Measurements from ENCODE around the gene LMBRD2. TPM values are rescaled to one million over a fixed set of nuclear protein-coding genes. Genes with fewer than 3 reads are reported as not detected.
"Not testable (repeated sequence)": the region's sequence is repeated elsewhere in the genome, so short reads cannot be mapped to it uniquely, and the experiment has no call there.

The LMBRD2 gene
- total and polyA plus RNA-seq, 2 of the 8 experiments (the other 6 are each of a cell fraction or from before 2014, with no cell fraction given) = 1.1 to 4.1 TPM

- Histone ChIP-seq H3K4ac (replicated peaks; ENCODE audit: insufficient read length, low read depth, low read length) (no peak overlapping the region), H3K27ac (ENCODE audit: low read depth, low read length) (no peak overlapping the region), H4K91ac (replicated peaks; ENCODE audit: insufficient read length, low read length) (no peak overlapping the region), H4K5ac (ENCODE audit: insufficient read length, low read depth, low read length) (no peak overlapping the region), H3K27me3 (replicated peaks in 1 of 4; ENCODE audit: control insufficient read depth in 3 of 4, extremely low read depth in 1 of 4, insufficient read depth in 3 of 4, low read length in 3 of 4) (no peaks in the 10 kb centered on the region), H3K23ac (ENCODE audit: insufficient read length) (no peak overlapping the region), H3K9ac (replicated peaks in 1 of 4; ENCODE audit: extremely low read depth in 1 of 4, low read depth in 3 of 4, low read length in 3 of 4) (no peak overlapping the region), H3K9me3 (ENCODE audit: insufficient read depth in 2 of 2, low read depth in 1 of 2, low read length in 1 of 2) (no peaks in the 10 kb centered on the region), H3K4me3 (ENCODE audit: extremely low read depth in 1 of 4, insufficient read depth in 2 of 4, low read depth in 3 of 4, low read length in 4 of 4) (no peak overlapping the region), H2BK15ac (ENCODE audit: low read length) (no peak overlapping the region), H3K4me1 (replicated peaks in 1 of 4; ENCODE audit: control insufficient read depth in 3 of 4, insufficient read depth in 4 of 4, low read length in 3 of 4) (no peaks in the 10 kb centered on the region), H3K14ac (ENCODE audit: insufficient read length) (no peak overlapping the region), H2BK120ac (replicated peaks; ENCODE audit: low read depth, low read length) (no peak overlapping the region), H3K23me2 (ENCODE audit: low read depth, low read length) (no peaks in the 10 kb centered on the region), H2AFZ (ENCODE audit: low read length) (no peak overlapping the region), H3K18ac (ENCODE audit: extremely low read depth, low read length) (no peak overlapping the region), H4K20me1 (replicated peaks in 1 of 2; ENCODE audit: control insufficient read depth in 1 of 2, insufficient read depth in 2 of 2, low read length in 2 of 2) (no peaks in the 10 kb centered on the region), H3K79me2 (ENCODE audit: control insufficient read depth in 1 of 2, insufficient read depth in 2 of 2, low read length in 2 of 2) (no peaks in the 10 kb centered on the region), H3K79me1 (ENCODE audit: low read depth, low read length) (no peaks in the 10 kb centered on the region), H2BK5ac (ENCODE audit: low read depth, low read length) (no peak overlapping the region), H3K56ac (replicated peaks; ENCODE audit: insufficient read length, low read depth, low read length) (no peak overlapping the region), H2AK5ac (ENCODE audit: low read depth, low read length) (no peak overlapping the region), H3K36me3 (ENCODE audit: control insufficient read depth in 2 of 4, insufficient read depth in 4 of 4, low read length in 3 of 4) (peaks cover 0 to 17% (median 1%) of the 10 kb centered on the region in 4 experiments; a peak in 2 of 8 replicates), H2BK20ac (ENCODE audit: low read length) (no peak overlapping the region), H3K4me2 (ENCODE audit: insufficient read depth in 1 of 2, low read depth in 2 of 2, low read length in 2 of 2) (no peak overlapping the region), H2BK12ac (ENCODE audit: low read depth, low read length) (no peak overlapping the region), H4K8ac (ENCODE audit: extremely low read depth, insufficient read depth, low read length) (no peak overlapping the region)
- DNase-seq (ENCODE audit: low read depth in 1 of 2, low spot score in 2 of 2) (no peak), FAIRE-seq (no peak)
- ChIA-PET CTCF (ENCODE audit: partially characterized antibody) (interaction anchor here (2.3 kb wide), 1 partner anchor 121 kb away, joined by 5 read pairs; no protein-coding TSS in a partner anchor), POLR2A (ENCODE audit: partially characterized antibody) (no interaction called here)
- 100% methylated on average over 2 of the region's 2 CpGs; no CpG with 5 or more reads in 1 of the 2 experiments for WGBS, 2 experiments (ENCODE audit: extremely low coverage in 1 of 2, insufficient coverage in 1 of 2, insufficient read length in 1 of 2, insufficient replicate concordance in 2 of 2, low coverage in 1 of 2, low lambda C conversion rate in 2 of 2, missing lambda C conversion rate in 1 of 2)
- no peak for TF ChIP-seq CREB1 (IDR thresholded peaks at IDR 0.05)
- no peak for TF ChIP-seq SP1 (IDR thresholded peaks at IDR 0.05; ENCODE audit: low read depth, low read length)
Observed at GRCh38 chr5:36199620-36200019, 47.9 kb upstream of the LMBRD2 start.

DNA sequence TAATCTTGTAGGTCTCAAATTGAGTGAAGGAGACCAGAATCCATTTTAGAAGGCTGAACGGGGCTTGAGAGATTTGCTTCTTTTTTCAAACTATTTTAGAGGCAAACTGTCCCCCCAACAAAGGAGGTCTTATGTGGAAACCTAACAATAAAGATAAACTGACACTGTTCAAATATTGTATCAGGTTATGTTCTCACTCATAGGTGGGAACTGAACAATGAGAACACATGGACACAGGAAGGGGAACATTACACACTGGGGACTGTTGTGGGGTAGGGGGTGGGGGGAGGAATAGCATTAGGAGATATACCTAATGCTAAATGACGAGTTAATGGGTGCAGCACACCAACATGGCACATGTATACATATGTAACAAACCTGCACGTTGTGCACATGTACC, 47.1 kb upstream of the LMBRD2 start:
- FAIRE-seq; H3K79me1 ChIP-seq (ENCODE audit: low read depth, low read length); H4K91ac ChIP-seq (replicated peaks; ENCODE audit: insufficient read length, low read length); H3K79me2 ChIP-seq (ENCODE audit: control insufficient read depth in 1 of 2, insufficient read depth in 2 of 2, low read length in 2 of 2); H2AFZ ChIP-seq (ENCODE audit: low read length); H3K27ac ChIP-seq (ENCODE audit: low read depth, low read length); H4K8ac ChIP-seq (ENCODE audit: extremely low read depth, insufficient read depth, low read length); H3K14ac ChIP-seq (ENCODE audit: insufficient read length); H2AK5ac ChIP-seq (ENCODE audit: low read depth, low read length); H2BK5ac ChIP-seq (ENCODE audit: low read depth, low read length); H3K18ac ChIP-seq (ENCODE audit: extremely low read depth, low read length); DNase-seq (ENCODE audit: low read depth in 1 of 2, low spot score in 2 of 2); H4K5ac ChIP-seq (ENCODE audit: insufficient read length, low read depth, low read length); POLR2A ChIA-PET (ENCODE audit: partially characterized antibody); H2BK20ac ChIP-seq (ENCODE audit: low read length); H3K23ac ChIP-seq (ENCODE audit: insufficient read length); H2BK12ac ChIP-seq (ENCODE audit: low read depth, low read length); H2BK120ac ChIP-seq (replicated peaks; ENCODE audit: low read depth, low read length); H2BK15ac ChIP-seq (ENCODE audit: low read length); H3K9me3 ChIP-seq (ENCODE audit: insufficient read depth in 2 of 2, low read depth in 1 of 2, low read length in 1 of 2); H3K27me3 ChIP-seq (replicated peaks in 1 of 4; ENCODE audit: control insufficient read depth in 3 of 4, extremely low read depth in 1 of 4, insufficient read depth in 3 of 4, low read length in 3 of 4); H3K4me1 ChIP-seq (replicated peaks in 1 of 4; ENCODE audit: control insufficient read depth in 3 of 4, insufficient read depth in 4 of 4, low read length in 3 of 4); H3K9ac ChIP-seq (replicated peaks in 1 of 4; ENCODE audit: extremely low read depth in 1 of 4, low read depth in 3 of 4, low read length in 3 of 4); H4K20me1 ChIP-seq (replicated peaks in 1 of 2; ENCODE audit: control insufficient read depth in 1 of 2, insufficient read depth in 2 of 2, low read length in 2 of 2); H3K4me2 ChIP-seq (ENCODE audit: insufficient read depth in 1 of 2, low read depth in 2 of 2, low read length in 2 of 2); H3K4ac ChIP-seq (replicated peaks; ENCODE audit: insufficient read length, low read depth, low read length); H3K56ac ChIP-seq (replicated peaks; ENCODE audit: insufficient read length, low read depth, low read length); H3K23me2 ChIP-seq (ENCODE audit: low read depth, low read length); H3K4me3 ChIP-seq (ENCODE audit: extremely low read depth in 1 of 4, insufficient read depth in 2 of 4, low read depth in 3 of 4, low read length in 4 of 4): not testable (repeated sequence)
- H3K36me3 ChIP-seq (ENCODE audit: control insufficient read depth in 2 of 4, insufficient read depth in 4 of 4, low read length in 3 of 4) = peaks cover 0 to 18% (median 1%) of the 10 kb centered on the region in 4 experiments; a peak in 2 of 8 replicates
- CTCF ChIA-PET (ENCODE audit: partially characterized antibody) = interaction anchor here (0.6 to 2.3 kb wide), 2 partner anchors 120 to 233 kb away, joined by 3 to 5 read pairs; no protein-coding TSS in a partner anchor
- WGBS, 2 experiments (ENCODE audit: extremely low coverage in 1 of 2, insufficient coverage in 1 of 2, insufficient read length in 1 of 2, insufficient replicate concordance in 2 of 2, low coverage in 1 of 2, low lambda C conversion rate in 2 of 2, missing lambda C conversion rate in 1 of 2) = 95% methylated on average over 2 of the region's 3 CpGs; no CpG with 5 or more reads in 1 of the 2 experiments

Measured in H1 (cell line).